ENCODE results near the gene OSBPL10. TPM values are rescaled to one million over a fixed set of nuclear protein-coding genes. Genes with fewer than 3 reads are reported as not detected.

OSBPL10 gene
- 20.1 and 37.4 TPM in 2 replicates for total RNA-seq

GRCh38 chr3:31981206-31982181 lies at the start of gene OSBPL10, which contains the start of gene ZNF860:
TSS of gene OSBPL10 (minus strand) at chr3:31981262. CDS start at chr3:31981179, 83 bp downstream.
TSS of gene ZNF860 (plus strand) at chr3:31981750. CDS start at chr3:31989080, 7,330 bp downstream.
- Histone ChIP-seq H3K36me3 (ENCODE audit: control insufficient read depth, insufficient read depth, low read length) (no peaks in the 10 kb centered on the region), H3K27me3 (ENCODE audit: control insufficient read depth, insufficient read depth, low read length) (no peaks in the 10 kb centered on the region), H3K4me3 (ENCODE audit: low read depth, low read length) (peak within 1 kb of the TSS; percentile 94)
- TF ChIP-seq CTCF (IDR thresholded peaks at IDR 0.05; ENCODE audit: insufficient read depth, low read length, poor library complexity, severe bottlenecking): no peak
- DNase-seq (ENCODE audit: low read depth): peak; percentile 56

- H3K4me3 ChIP-seq (ENCODE audit: low read depth, low read length): no peak overlapping the region
- DNase-seq (ENCODE audit: low read depth): no peak
- H3K27me3 ChIP-seq (ENCODE audit: control insufficient read depth, insufficient read depth, low read length): no peaks in the 10 kb centered on the region
- no peaks in the 10 kb centered on the region for H3K36me3 ChIP-seq (ENCODE audit: control insufficient read depth, insufficient read depth, low read length)
- TF ChIP-seq CTCF (IDR thresholded peaks at IDR 0.05; ENCODE audit: insufficient read depth, low read length, poor library complexity, severe bottlenecking): no peak
These were observed 45.5 kb upstream of the OSBPL10 start for GRCh38 chr3:32026593-32026992.

- H3K4me3 ChIP-seq (ENCODE audit: low read depth, low read length): no peak overlapping the region
- TF ChIP-seq CTCF (IDR thresholded peaks at IDR 0.05; ENCODE audit: insufficient read depth, low read length, poor library complexity, severe bottlenecking): no peak
- no peaks in the 10 kb centered on the region for H3K27me3 ChIP-seq (ENCODE audit: control insufficient read depth, insufficient read depth, low read length)
- no peaks in the 10 kb centered on the region for H3K36me3 ChIP-seq (ENCODE audit: control insufficient read depth, insufficient read depth, low read length)
- no peak for DNase-seq (ENCODE audit: low read depth)
These were observed 41.9 kb upstream of the OSBPL10 start for GRCh38 chr3:32022947-32023346.

- no peak overlapping the region for H3K4me3 ChIP-seq (ENCODE audit: low read depth, low read length)
- no peak for DNase-seq (ENCODE audit: low read depth)
- no peak for TF ChIP-seq CTCF (IDR thresholded peaks at IDR 0.05; ENCODE audit: insufficient read depth, low read length, poor library complexity, severe bottlenecking)
- no peaks in the 10 kb centered on the region for H3K36me3 ChIP-seq (ENCODE audit: control insufficient read depth, insufficient read depth, low read length)
- no peaks in the 10 kb centered on the region for H3K27me3 ChIP-seq (ENCODE audit: control insufficient read depth, insufficient read depth, low read length)
These were observed 40.7 kb upstream of the OSBPL10 start for GRCh38 chr3:32021748-32022147.

- no peak for TF ChIP-seq CTCF (IDR thresholded peaks at IDR 0.05; ENCODE audit: insufficient read depth, low read length, poor library complexity, severe bottlenecking)
These were observed 40.1 kb upstream of the OSBPL10 start for GRCh38 chr3:32021155-32021554.

More at GRCh38 chr3:32021155-32021554, 40.1 kb upstream of the OSBPL10 start:
- no peak for DNase-seq (ENCODE audit: low read depth)
- H3K4me3 ChIP-seq (ENCODE audit: low read depth, low read length): no peak overlapping the region
- no peaks in the 10 kb centered on the region for H3K36me3 ChIP-seq (ENCODE audit: control insufficient read depth, insufficient read depth, low read length)
- no peaks in the 10 kb centered on the region for H3K27me3 ChIP-seq (ENCODE audit: control insufficient read depth, insufficient read depth, low read length)

Measured in kidney epithelial cell (primary cell).